ENCODE data around the gene ADGRG1. TPM values are rescaled to one million over a fixed set of nuclear protein-coding genes. Genes with fewer than 3 reads are reported as not detected.

The ADGRG1 gene
- polyA plus RNA-seq, 1 experiment = 2.1 TPM

GRCh38 chr16:57661510-57661909 lies 33.1 kb downstream of the ADGRG1 start:
- TF ChIP-seq CTCF (IDR thresholded peaks at IDR 0.05; ENCODE audit: low read depth, low read length) = no peak
- ChIA-PET CTCF (no interaction called here), POLR2A (no interaction called here)

DNA sequence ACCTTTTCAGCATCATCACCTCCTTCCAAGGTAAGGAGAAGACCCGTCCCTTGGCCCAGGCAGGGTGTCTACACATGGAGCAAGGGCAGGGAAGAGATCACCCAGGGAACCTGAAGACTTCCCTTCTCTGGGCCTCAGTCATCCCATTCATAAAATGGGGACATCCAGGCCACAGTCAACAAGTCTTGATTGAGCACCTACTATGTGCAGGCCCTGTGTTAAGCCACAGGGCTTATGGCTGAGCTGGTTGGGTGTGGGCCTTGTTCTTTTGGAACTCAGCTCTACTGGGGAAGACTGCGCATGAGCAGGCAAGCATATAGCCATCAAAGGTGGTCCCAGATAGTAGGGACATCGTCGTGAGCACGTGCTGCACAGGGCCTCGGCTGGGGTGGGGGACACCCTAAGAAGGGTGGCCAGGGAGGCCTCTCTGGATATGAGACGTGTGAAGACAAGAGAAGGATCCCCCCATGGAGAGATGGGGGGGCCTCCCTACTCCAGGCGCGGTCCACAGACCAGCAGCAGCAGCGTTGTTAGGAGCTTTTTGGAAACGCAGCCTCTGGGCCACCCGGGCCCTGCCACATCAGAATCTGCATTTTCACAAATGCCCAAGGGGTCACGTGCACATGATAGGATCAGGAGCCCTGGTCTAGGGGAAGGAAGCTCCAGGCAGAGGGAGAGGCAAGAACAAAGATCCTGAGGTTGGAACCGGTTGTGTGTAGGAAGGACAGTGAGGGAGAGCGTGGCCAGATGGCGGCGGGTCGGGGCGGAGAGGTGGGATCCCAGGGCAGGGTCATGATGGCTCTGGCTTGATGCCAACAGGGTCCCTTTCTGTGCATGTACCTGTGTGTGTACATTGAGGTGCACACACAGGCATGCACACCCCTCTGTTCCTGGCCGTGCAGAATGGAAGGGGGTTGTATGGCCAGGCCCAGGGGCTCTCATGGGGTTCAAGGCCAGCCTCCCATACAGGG lies 33.8 kb downstream of the ADGRG1 start:
- no peak for DNase-seq (ENCODE audit: low read depth, low spot score)
- ChIA-PET POLR2A (no interaction called here), CTCF (no interaction called here)
- Histone ChIP-seq H3K9me3 (ENCODE audit: control insufficient read depth, insufficient read depth, low read length) (no peaks in the 10 kb centered on the region; the same call in 1 of the 2 replicates), H3K4me3 (ENCODE audit: low read depth, low read length) (no peak overlapping the region), H3K27me3 (ENCODE audit: control insufficient read depth, insufficient read depth, low read length) (peaks cover 5% of the 10 kb centered on the region), H3K27ac (ENCODE audit: low read depth, low read length) (no peak overlapping the region)
- TF ChIP-seq CTCF (IDR thresholded peaks at IDR 0.05; ENCODE audit: low read depth, low read length) = no peak

More at GRCh38 chr16:57661510-57661909, 33.1 kb downstream of the ADGRG1 start:
- no peaks in the 10 kb centered on the region; the same call in 1 of the 2 replicates for H3K9me3 ChIP-seq (ENCODE audit: control insufficient read depth, insufficient read depth, low read length)
- H3K27me3 ChIP-seq (ENCODE audit: control insufficient read depth, insufficient read depth, low read length) = peaks cover 2% of the 10 kb centered on the region
- no peak overlapping the region for H3K27ac ChIP-seq (ENCODE audit: low read depth, low read length)
- DNase-seq (ENCODE audit: low read depth, low spot score) = no peak
- no peak overlapping the region for H3K4me3 ChIP-seq (ENCODE audit: low read depth, low read length)

GRCh38 chr16:57663436-57663835 lies 35.0 kb downstream of the ADGRG1 start:
- no peak for DNase-seq (ENCODE audit: low read depth, low spot score)
- no peaks in the 10 kb centered on the region; the same call in 1 of the 2 replicates for H3K9me3 ChIP-seq (ENCODE audit: control insufficient read depth, insufficient read depth, low read length)
- ChIA-PET CTCF (no interaction called here), POLR2A (no interaction called here)
- H3K4me3 ChIP-seq (ENCODE audit: low read depth, low read length) = no peak overlapping the region
- H3K27ac ChIP-seq (ENCODE audit: low read depth, low read length) = no peak overlapping the region
- TF ChIP-seq CTCF (IDR thresholded peaks at IDR 0.05; ENCODE audit: low read depth, low read length) = no peak
- H3K27me3 ChIP-seq (ENCODE audit: control insufficient read depth, insufficient read depth, low read length) = peaks cover 7% of the 10 kb centered on the region

- TF ChIP-seq CTCF (IDR thresholded peaks at IDR 0.05; ENCODE audit: low read depth, low read length) = peak; percentile 16; the same call in 1 of the 2 replicates
- no peak overlapping the region for H3K27ac ChIP-seq (ENCODE audit: low read depth, low read length)
- DNase-seq (ENCODE audit: low read depth, low spot score) = no peak
- CTCF ChIA-PET = interaction anchor here (1.2 kb wide), 2 partner anchors 73 to 88 kb away, joined by 3 to 4 read pairs; no protein-coding TSS in a partner anchor
- POLR2A ChIA-PET = no interaction called here
- no peak overlapping the region for H3K4me3 ChIP-seq (ENCODE audit: low read depth, low read length)
- H3K27me3 ChIP-seq (ENCODE audit: control insufficient read depth, insufficient read depth, low read length) = peaks cover 9% of the 10 kb centered on the region
- no peaks in the 10 kb centered on the region; the same call in 1 of the 2 replicates for H3K9me3 ChIP-seq (ENCODE audit: control insufficient read depth, insufficient read depth, low read length)
Observed at GRCh38 chr16:57663917-57664661, 35.7 kb downstream of the ADGRG1 start.

Measured in AG04450 (cell line).